ENCODE results near the gene BABAM2. TPM values are rescaled to one million over a fixed set of nuclear protein-coding genes. Genes with fewer than 3 reads are reported as not detected.

Gene BABAM2
- total RNA-seq, 2 donors from 2014 or later: 36.4 to 40.9 TPM

DNA sequence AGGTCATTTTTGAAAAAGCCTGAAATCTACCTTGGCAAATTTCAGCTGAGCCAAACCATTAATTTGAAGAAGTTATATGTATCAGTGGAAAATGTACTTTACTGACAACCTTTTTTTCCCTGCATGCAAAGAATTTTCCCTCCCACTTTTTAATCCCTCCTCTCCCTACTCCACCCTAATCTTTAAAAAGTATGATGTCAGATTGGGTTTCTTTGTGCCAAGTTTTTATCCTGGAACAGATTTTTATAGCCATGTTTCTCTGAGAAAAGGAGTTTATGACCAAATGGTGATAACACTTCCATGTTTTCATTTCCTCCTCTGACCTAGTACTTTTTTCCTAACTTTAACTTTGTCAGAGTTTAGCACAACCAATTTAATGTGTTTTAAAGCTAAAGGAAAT is 251.9 kb downstream of the BABAM2 start:
- Histone ChIP-seq H3K4me1 (ENCODE audit: control insufficient read depth, insufficient read depth, low read length) (no peaks in the 10 kb centered on the region), H3K27me3 (ENCODE audit: control insufficient read depth, insufficient read depth, low read length, poor library complexity, severe bottlenecking) (no peaks in the 10 kb centered on the region), H3K9ac (ENCODE audit: extremely low read depth, low read length, poor library complexity, severe bottlenecking) (no peak overlapping the region), H3K9me3 (ENCODE audit: control insufficient read depth, low read length) (no peaks in the 10 kb centered on the region), H3K4me3 (ENCODE audit: low read length) (no peak overlapping the region), H3K36me3 (ENCODE audit: control insufficient read depth, insufficient read depth, low read length) (no peaks in the 10 kb centered on the region), H3K27ac (ENCODE audit: low read depth, low read length) (no peak overlapping the region)
- Mint-ChIP-seq H3K27ac (no peak overlapping the region), H3K4me3 (no peak overlapping the region), H3K36me3 (ENCODE audit: low read depth) (no peaks in the 10 kb centered on the region), H3K27me3 (ENCODE audit: insufficient read depth) (peaks cover 2% of the 10 kb centered on the region), H3K4me1 (no peaks in the 10 kb centered on the region), H3K9me3 (no peaks in the 10 kb centered on the region)
- TF ChIP-seq, protein P1, sequence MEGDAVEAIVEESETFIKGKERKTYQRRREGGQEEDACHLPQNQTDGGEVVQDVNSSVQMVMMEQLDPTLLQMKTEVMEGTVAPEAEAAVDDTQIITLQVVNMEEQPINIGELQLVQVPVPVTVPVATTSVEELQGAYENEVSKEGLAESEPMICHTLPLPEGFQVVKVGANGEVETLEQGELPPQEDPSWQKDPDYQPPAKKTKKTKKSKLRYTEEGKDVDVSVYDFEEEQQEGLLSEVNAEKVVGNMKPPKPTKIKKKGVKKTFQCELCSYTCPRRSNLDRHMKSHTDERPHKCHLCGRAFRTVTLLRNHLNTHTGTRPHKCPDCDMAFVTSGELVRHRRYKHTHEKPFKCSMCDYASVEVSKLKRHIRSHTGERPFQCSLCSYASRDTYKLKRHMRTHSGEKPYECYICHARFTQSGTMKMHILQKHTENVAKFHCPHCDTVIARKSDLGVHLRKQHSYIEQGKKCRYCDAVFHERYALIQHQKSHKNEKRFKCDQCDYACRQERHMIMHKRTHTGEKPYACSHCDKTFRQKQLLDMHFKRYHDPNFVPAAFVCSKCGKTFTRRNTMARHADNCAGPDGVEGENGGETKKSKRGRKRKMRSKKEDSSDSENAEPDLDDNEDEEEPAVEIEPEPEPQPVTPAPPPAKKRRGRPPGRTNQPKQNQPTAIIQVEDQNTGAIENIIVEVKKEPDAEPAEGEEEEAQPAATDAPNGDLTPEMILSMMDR (conservative IDR thresholded peaks at IDR 0.05): no peak
- no peak for DNase-seq

DNA sequence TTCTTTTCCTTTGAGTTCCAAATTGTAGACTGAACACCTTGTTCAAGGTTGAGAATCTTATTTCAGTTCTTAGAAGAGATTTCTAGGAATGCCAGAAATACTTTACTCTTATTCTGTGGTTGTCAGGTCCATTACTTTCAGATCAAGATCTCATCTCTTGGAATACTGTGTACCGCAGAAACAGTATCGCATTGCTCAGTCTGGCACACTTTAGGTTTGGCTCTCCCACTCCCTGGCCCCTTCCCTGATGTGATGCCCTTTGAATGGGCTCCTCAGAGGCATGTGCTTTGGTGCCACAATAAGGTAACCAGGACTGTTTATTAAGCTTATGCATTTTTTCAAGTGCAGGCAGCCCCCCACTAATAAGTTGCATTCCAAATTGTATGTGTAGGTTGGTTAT is 257.5 kb downstream of the BABAM2 start:
- WGBS, 2 experiments (ENCODE audit: insufficient coverage in 1 of 2, insufficient read length in 1 of 2): 94% methylated on average over 2 of the region's 2 CpGs; no CpG with 5 or more reads in 1 of the 2 experiments
- H3K27me3 Mint-ChIP-seq (ENCODE audit: insufficient read depth): no peaks in the 10 kb centered on the region

DNA sequence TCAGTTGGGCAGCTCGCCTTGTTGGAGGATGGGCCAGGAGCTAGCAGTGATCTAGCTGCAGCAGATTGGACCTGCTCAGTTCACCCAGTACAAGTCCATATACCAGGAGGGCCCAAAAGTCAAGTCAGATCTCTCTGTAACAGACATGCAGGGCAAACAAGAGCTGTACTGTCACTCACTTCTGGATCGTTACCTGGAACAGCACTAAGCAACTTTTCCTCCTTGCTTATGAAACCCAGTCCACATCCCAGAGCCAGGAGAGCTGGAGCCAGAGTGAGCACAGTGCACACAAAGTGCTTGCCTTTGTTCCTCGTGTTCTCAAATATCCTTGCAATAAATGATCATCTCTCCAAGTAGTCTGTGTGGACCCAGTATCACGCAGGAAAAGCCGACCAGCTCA is 258.0 kb downstream of the BABAM2 start:
- Histone ChIP-seq H3K36me3 (ENCODE audit: control insufficient read depth, insufficient read depth, low read length) (no peaks in the 10 kb centered on the region), H3K4me1 (ENCODE audit: control insufficient read depth, insufficient read depth, low read length) (no peaks in the 10 kb centered on the region), H3K9ac (ENCODE audit: extremely low read depth, low read length, poor library complexity, severe bottlenecking) (no peak overlapping the region), H3K4me3 (ENCODE audit: low read length) (no peak overlapping the region), H3K9me3 (ENCODE audit: control insufficient read depth, low read length) (peaks cover 5% of the 10 kb centered on the region), H3K27ac (ENCODE audit: low read depth, low read length) (no peak overlapping the region), H3K27me3 (ENCODE audit: control insufficient read depth, insufficient read depth, low read length, poor library complexity, severe bottlenecking) (no peaks in the 10 kb centered on the region)
- 92 to 98% methylated on average over 5 of the region's 5 CpGs for WGBS, 2 experiments (ENCODE audit: insufficient coverage in 1 of 2, insufficient read length in 1 of 2)
- no peaks in the 10 kb centered on the region for H3K27me3 Mint-ChIP-seq (ENCODE audit: insufficient read depth)
- H3K27ac Mint-ChIP-seq: no peak overlapping the region
- TF ChIP-seq, protein P1 (conservative IDR thresholded peaks at IDR 0.05): no peak
- peaks cover 7% of the 10 kb centered on the region for H3K36me3 Mint-ChIP-seq (ENCODE audit: low read depth)
- H3K4me1 Mint-ChIP-seq: no peaks in the 10 kb centered on the region
- H3K4me3 Mint-ChIP-seq: no peak overlapping the region
- DNase-seq: no peak
- H3K9me3 Mint-ChIP-seq: peaks cover 4% of the 10 kb centered on the region

More for the DNA sequence above, 257.5 kb downstream of the BABAM2 start:
- Histone ChIP-seq H3K9me3 (ENCODE audit: control insufficient read depth, low read length) (peaks cover 5% of the 10 kb centered on the region), H3K4me3 (ENCODE audit: low read length) (no peak overlapping the region), H3K4me1 (ENCODE audit: control insufficient read depth, insufficient read depth, low read length) (no peaks in the 10 kb centered on the region), H3K27ac (ENCODE audit: low read depth, low read length) (no peak overlapping the region), H3K9ac (ENCODE audit: extremely low read depth, low read length, poor library complexity, severe bottlenecking) (no peak overlapping the region), H3K36me3 (ENCODE audit: control insufficient read depth, insufficient read depth, low read length) (no peaks in the 10 kb centered on the region), H3K27me3 (ENCODE audit: control insufficient read depth, insufficient read depth, low read length, poor library complexity, severe bottlenecking) (no peaks in the 10 kb centered on the region)
- Mint-ChIP-seq H3K4me3 (no peak overlapping the region), H3K27ac (no peak overlapping the region), H3K9me3 (peaks cover 4% of the 10 kb centered on the region), H3K4me1 (no peaks in the 10 kb centered on the region), H3K36me3 (ENCODE audit: low read depth) (peaks cover 7% of the 10 kb centered on the region)
- DNase-seq: no peak
- TF ChIP-seq, protein P1 (conservative IDR thresholded peaks at IDR 0.05): no peak

Data from endodermal cell (in vitro differentiated cells).